ENCODE data around the gene PNPLA6. TPM values are rescaled to one million over a fixed set of nuclear protein-coding genes. Genes with fewer than 3 reads are reported as not detected.

PNPLA6 gene
- polyA plus RNA-seq, 1 donor (not counting 4 experiments of a cell fraction or from before 2014, with no cell fraction given) = 22.4 TPM

GRCh38 chr19:7541475-7541824 lies 5.9 kb downstream of the PNPLA6 start:
- Histone ChIP-seq H3K9me3 (ENCODE audit: control insufficient read depth, low read depth, low read length) (no peaks in the 10 kb centered on the region), H3K36me3 (ENCODE audit: control insufficient read depth in 2 of 2, extremely low read depth in 1 of 2, insufficient read depth in 2 of 2, low read length in 2 of 2) (peaks cover 15 to 28% of the 10 kb centered on the region in 2 experiments), H3K79me2 (ENCODE audit: control insufficient read depth, insufficient read depth, low read length) (no peaks in the 10 kb centered on the region), H3K9ac (ENCODE audit: control insufficient read depth, extremely low read depth, insufficient read depth, low read length) (no peak overlapping the region), H4K20me1 (ENCODE audit: control insufficient read depth, extremely low read depth, insufficient read depth, low read length) (no peaks in the 10 kb centered on the region), H3K4me1 (ENCODE audit: control insufficient read depth, extremely low read depth, insufficient read depth, low read length) (peaks cover 1% of the 10 kb centered on the region), H2AFZ (ENCODE audit: control insufficient read depth, low read length) (no peak overlapping the region), H3K9me1 (ENCODE audit: control insufficient read depth, extremely low read depth, insufficient read depth, low read length) (no peaks in the 10 kb centered on the region), H3K27me3 (ENCODE audit: control insufficient read depth, extremely low read depth, insufficient read depth, low read length) (no peaks in the 10 kb centered on the region), H3K4me2 (ENCODE audit: control insufficient read depth, extremely low read depth, insufficient read depth, low read depth, low read length) (no peak overlapping the region), H3K4me3 (ENCODE audit: control insufficient read depth in 2 of 3, extremely low read depth in 1 of 3, insufficient read depth in 2 of 3, low read depth in 1 of 3, low read length in 3 of 3) (no peak overlapping the region), H3K27ac (ENCODE audit: control insufficient read depth, insufficient read depth, low read length) (no peak overlapping the region)
- no peak for FAIRE-seq
- dilution Hi-C loops (cut with MboI; ENCODE audit: extremely low pct_ligation_motif_present, low sequenced_read_pairs) = no loop called here
- no peak for DNase-seq (ENCODE audit: low read depth, low spot score)
- TF ChIP-seq CTCF (optimal IDR thresholded peaks at IDR 0.05 in 1 of 3, IDR thresholded peaks at IDR 0.05 in 1 of 3, conservative IDR thresholded peaks at IDR 0.05 in 1 of 3; ENCODE audit: extremely low read depth in 1 of 3, insufficient read depth in 2 of 3, low read length in 3 of 3) = no peak
- TF ChIP-seq EZH2 (IDR thresholded peaks at IDR 0.05; ENCODE audit: low read length) = no peak

GRCh38 chr19:7541828-7542443 lies 6.4 kb downstream of the PNPLA6 start:
- Histone ChIP-seq H3K4me2 (ENCODE audit: control insufficient read depth, extremely low read depth, insufficient read depth, low read depth, low read length) (no peak overlapping the region), H3K9me3 (ENCODE audit: control insufficient read depth, low read depth, low read length) (no peaks in the 10 kb centered on the region), H3K9ac (ENCODE audit: control insufficient read depth, extremely low read depth, insufficient read depth, low read length) (no peak overlapping the region), H4K20me1 (ENCODE audit: control insufficient read depth, extremely low read depth, insufficient read depth, low read length) (no peaks in the 10 kb centered on the region), H3K27ac (ENCODE audit: control insufficient read depth, insufficient read depth, low read length) (no peak overlapping the region), H3K4me1 (ENCODE audit: control insufficient read depth, extremely low read depth, insufficient read depth, low read length) (no peaks in the 10 kb centered on the region), H3K9me1 (ENCODE audit: control insufficient read depth, extremely low read depth, insufficient read depth, low read length) (no peaks in the 10 kb centered on the region), H3K4me3 (ENCODE audit: control insufficient read depth in 2 of 3, extremely low read depth in 1 of 3, insufficient read depth in 2 of 3, low read depth in 1 of 3, low read length in 3 of 3) (no peak overlapping the region), H3K27me3 (ENCODE audit: control insufficient read depth, extremely low read depth, insufficient read depth, low read length) (no peaks in the 10 kb centered on the region), H3K79me2 (ENCODE audit: control insufficient read depth, insufficient read depth, low read length) (no peaks in the 10 kb centered on the region), H2AFZ (ENCODE audit: control insufficient read depth, low read length) (no peak overlapping the region), H3K36me3 (ENCODE audit: control insufficient read depth in 2 of 2, extremely low read depth in 1 of 2, insufficient read depth in 2 of 2, low read length in 2 of 2) (peaks cover 15 to 28% of the 10 kb centered on the region in 2 experiments)
- TF ChIP-seq CTCF (optimal IDR thresholded peaks at IDR 0.05 in 1 of 3, IDR thresholded peaks at IDR 0.05 in 1 of 3, conservative IDR thresholded peaks at IDR 0.05 in 1 of 3; ENCODE audit: extremely low read depth in 1 of 3, insufficient read depth in 2 of 3, low read length in 3 of 3) = no peak
- no peak for TF ChIP-seq EZH2 (IDR thresholded peaks at IDR 0.05; ENCODE audit: low read length)
- no peak for DNase-seq (ENCODE audit: low read depth, low spot score)
- FAIRE-seq = no peak
- dilution Hi-C loops (cut with MboI; ENCODE audit: extremely low pct_ligation_motif_present, low sequenced_read_pairs) = no loop called here

Data from keratinocyte (primary cell).